ENCODE data around the gene KRTAP4-11. TPM values are rescaled to one million over a fixed set of nuclear protein-coding genes. Genes with fewer than 3 reads are reported as not detected.

Gene KRTAP4-11
- total RNA-seq, 1 experiment from 2014 or later = not detected

GRCh38 chr17:41116297-41116696 lies 1.9 kb downstream of the KRTAP4-11 start:
- no peak overlapping the region for H3K56ac ChIP-seq (ENCODE audit: insufficient read length, low read depth, low read length)
- H2BK5ac ChIP-seq (ENCODE audit: insufficient read length, low read length) = no peak overlapping the region
- H3K27me3 ChIP-seq (ENCODE audit: insufficient read depth, low read length) = no peaks in the 10 kb centered on the region
- H2BK120ac ChIP-seq (ENCODE audit: low read depth, low read length, poor library complexity, severe bottlenecking) = no peak overlapping the region
- no peaks in the 10 kb centered on the region for H3K27me3 Mint-ChIP-seq (ENCODE audit: low read depth)
- no peak overlapping the region for H3K18ac ChIP-seq (ENCODE audit: insufficient read length, low read depth, low read length)
- no peak overlapping the region for H2AK5ac ChIP-seq (ENCODE audit: insufficient read length, low read length)
- no peak overlapping the region for H2AFZ ChIP-seq (ENCODE audit: low read length)
- no peaks in the 10 kb centered on the region for H3K23me2 ChIP-seq (ENCODE audit: insufficient read length, low read depth, low read length, poor library complexity, severe bottlenecking)
- peaks cover 21 to 36% of the 10 kb centered on the region in 2 experiments for H3K9me3 Mint-ChIP-seq
- no peak overlapping the region for H3K4me3 Mint-ChIP-seq
- no peak overlapping the region for H3K14ac ChIP-seq (ENCODE audit: insufficient read depth, low read length)
- H3K27ac ChIP-seq (ENCODE audit: insufficient read length, low read depth, low read length) = no peak overlapping the region
- H2BK15ac ChIP-seq (ENCODE audit: low read depth, low read length) = no peak overlapping the region
- no peak overlapping the region for H2BK20ac ChIP-seq (ENCODE audit: low read depth, low read length, poor library complexity, severe bottlenecking)
- H3K9ac ChIP-seq (ENCODE audit: extremely low read depth, insufficient read length, low read length) = no peak overlapping the region
- no peak overlapping the region for H4K8ac ChIP-seq (replicated peaks; ENCODE audit: insufficient read length, low read depth, low read length)
- DNase-seq = no peak
- TF ChIP-seq, protein P1, sequence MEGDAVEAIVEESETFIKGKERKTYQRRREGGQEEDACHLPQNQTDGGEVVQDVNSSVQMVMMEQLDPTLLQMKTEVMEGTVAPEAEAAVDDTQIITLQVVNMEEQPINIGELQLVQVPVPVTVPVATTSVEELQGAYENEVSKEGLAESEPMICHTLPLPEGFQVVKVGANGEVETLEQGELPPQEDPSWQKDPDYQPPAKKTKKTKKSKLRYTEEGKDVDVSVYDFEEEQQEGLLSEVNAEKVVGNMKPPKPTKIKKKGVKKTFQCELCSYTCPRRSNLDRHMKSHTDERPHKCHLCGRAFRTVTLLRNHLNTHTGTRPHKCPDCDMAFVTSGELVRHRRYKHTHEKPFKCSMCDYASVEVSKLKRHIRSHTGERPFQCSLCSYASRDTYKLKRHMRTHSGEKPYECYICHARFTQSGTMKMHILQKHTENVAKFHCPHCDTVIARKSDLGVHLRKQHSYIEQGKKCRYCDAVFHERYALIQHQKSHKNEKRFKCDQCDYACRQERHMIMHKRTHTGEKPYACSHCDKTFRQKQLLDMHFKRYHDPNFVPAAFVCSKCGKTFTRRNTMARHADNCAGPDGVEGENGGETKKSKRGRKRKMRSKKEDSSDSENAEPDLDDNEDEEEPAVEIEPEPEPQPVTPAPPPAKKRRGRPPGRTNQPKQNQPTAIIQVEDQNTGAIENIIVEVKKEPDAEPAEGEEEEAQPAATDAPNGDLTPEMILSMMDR (conservative IDR thresholded peaks at IDR 0.05) = no peak
- H2BK12ac ChIP-seq (ENCODE audit: insufficient read length, low read depth, low read length) = no peak overlapping the region
- peaks cover 28 to 30% of the 10 kb centered on the region in 2 experiments for H3K4me1 Mint-ChIP-seq
- no peak overlapping the region for H4K91ac ChIP-seq (ENCODE audit: insufficient read length, low read depth, low read length)
- H4K20me1 ChIP-seq (ENCODE audit: control insufficient read depth, insufficient read depth, insufficient read length) = no peaks in the 10 kb centered on the region
- no peaks in the 10 kb centered on the region for H3K79me2 ChIP-seq (ENCODE audit: insufficient read depth, low read length)
- no peaks in the 10 kb centered on the region for H3K4me1 ChIP-seq (ENCODE audit: insufficient read depth, low read length)
- no peak overlapping the region for H3K4me2 ChIP-seq (ENCODE audit: insufficient read depth, insufficient read length, low read length)
- H3K36me3 Mint-ChIP-seq (ENCODE audit: insufficient read depth in 1 of 3, low read depth in 3 of 3) = peaks cover 8 to 15% (median 8%) of the 10 kb centered on the region in 3 experiments
- H3T11ph ChIP-seq (ENCODE audit: low read length) = no peak overlapping the region
- H3K9me3 ChIP-seq (ENCODE audit: control insufficient read depth, low read depth, low read length) = peaks cover 4% of the 10 kb centered on the region
- no peak overlapping the region for H3K4ac ChIP-seq (ENCODE audit: low read depth, low read length)
- H3K79me1 ChIP-seq (ENCODE audit: insufficient read depth, low read depth, low read length, poor library complexity, severe bottlenecking) = no peaks in the 10 kb centered on the region
- H4K5ac ChIP-seq (ENCODE audit: insufficient read length, low read depth, low read length) = no peak overlapping the region
- no peak overlapping the region for H3K27ac Mint-ChIP-seq
- no CpG with 5 or more reads among the region's 5 CpGs for WGBS (ENCODE audit: extremely low coverage, insufficient read length, low lambda C conversion rate)
- no peak overlapping the region for H3K23ac ChIP-seq (ENCODE audit: insufficient read length, low read depth, low read length)

Measured in H9 (cell line).